Astrocyte (in vitro differentiated cells and primary cell): ENCODE measurements around the gene DHDH. TPM values are rescaled to one million over a fixed set of nuclear protein-coding genes. Genes with fewer than 3 reads are reported as not detected.
A peak's percentile ranks its signal among the peaks of the same experiment; 100 is the strongest.

ENCODE experiments used
- DNase-seq: peaks from one replicate; pipeline ENCODE4 v3.0.0-alpha.2; 2010; ENCODE audit warnings: low read depth
- FAIRE-seq: peaks from 2 replicates; lab custom pipeline; 2011; peaks lifted over from hg19 to GRCh38; lab: Jason Lieb, UNC
- H2AFZ ChIP-seq: 2 replicates; pipeline ENCODE4 v1.6.0; 2012; ENCODE audit warnings: low read depth, low read length, inconsistent platforms
- H3K27ac ChIP-seq: 2 replicates; pipeline ENCODE4 v1.5.1; 2011; ENCODE audit warnings: low read depth, low read length, inconsistent platforms
- H3K27me3 ChIP-seq: 2 replicates; pipeline ENCODE4 v1.6.0; 2011; ENCODE audit warnings: low read length, inconsistent platforms; ENCODE audit not compliant: insufficient read depth
- H3K36me3 ChIP-seq: 2 replicates; pipeline ENCODE4 v1.5.1; 2011; ENCODE audit warnings: low read length, inconsistent platforms; ENCODE audit not compliant: insufficient read depth
- H3K4me1 ChIP-seq: 2 replicates; pipeline ENCODE4 v1.5.1; 2011; ENCODE audit warnings: low read length, inconsistent platforms; ENCODE audit not compliant: insufficient read depth
- H3K4me2 ChIP-seq: 2 replicates; pipeline ENCODE4 v1.6.0; 2012; ENCODE audit warnings: low read length, inconsistent platforms
- H3K4me3 ChIP-seq: 2 replicates; pipeline ENCODE4 v1.5.1; 2011; ENCODE audit warnings: low read depth, mild to moderate bottlenecking, low read length, inconsistent platforms; ENCODE audit not compliant: insufficient read depth
- H3K79me2 ChIP-seq: 2 replicates; pipeline ENCODE4 v1.6.0; 2012; ENCODE audit warnings: mild to moderate bottlenecking, low read length, inconsistent platforms; ENCODE audit not compliant: insufficient read depth
- H3K9ac ChIP-seq: 2 replicates; pipeline ENCODE4 v1.6.0; 2012; ENCODE audit warnings: mild to moderate bottlenecking, low read length, inconsistent platforms
- H3K9me3 ChIP-seq: 2 replicates; pipeline ENCODE4 v1.5.1; 2012; ENCODE audit warnings: low read depth, mild to moderate bottlenecking, low read length, inconsistent platforms; ENCODE audit not compliant: insufficient read depth
- H4K20me1 ChIP-seq: 2 replicates; pipeline ENCODE4 v1.6.0; 2012; ENCODE audit warnings: low read length, inconsistent platforms; ENCODE audit not compliant: insufficient read depth
- H3K27ac Mint-ChIP-seq: one replicate; pipeline ENCODE4 v1.8.0; 2021; ENCODE audit warnings: mild to moderate bottlenecking, mixed read lengths; ENCODE audit not compliant: unreplicated experiment
- H3K27me3 Mint-ChIP-seq: one replicate; pipeline ENCODE4 v1.8.0; 2021; ENCODE audit warnings: low read depth, mixed read lengths; ENCODE audit not compliant: unreplicated experiment
- H3K36me3 Mint-ChIP-seq: one replicate; pipeline ENCODE4 v1.8.0; 2021; ENCODE audit warnings: low read depth, mixed read lengths; ENCODE audit not compliant: unreplicated experiment
- H3K4me1 Mint-ChIP-seq: one replicate; pipeline ENCODE4 v1.8.0; 2021; ENCODE audit warnings: low read depth, mixed read lengths; ENCODE audit not compliant: unreplicated experiment
- H3K4me3 Mint-ChIP-seq: one replicate; pipeline ENCODE4 v1.8.0; 2021; ENCODE audit warnings: mild to moderate bottlenecking, moderate library complexity, mixed read lengths; ENCODE audit not compliant: unreplicated experiment
- H3K9me3 Mint-ChIP-seq: one replicate; pipeline ENCODE4 v1.8.0; 2021; ENCODE audit warnings: mild to moderate bottlenecking, mixed read lengths; ENCODE audit not compliant: unreplicated experiment
- CTCF ChIP-seq: IDR thresholded peaks from 2 replicates; pipeline ENCODE4 v1.5.1; 2011; ENCODE audit warnings: low read depth, mild to moderate bottlenecking, inconsistent platforms, low read length, moderate library complexity; ENCODE audit not compliant: insufficient read depth
- EZH2 ChIP-seq: IDR thresholded peaks from 2 replicates; pipeline ENCODE4 v1.6.1; 2012; ENCODE audit warnings: mild to moderate bottlenecking, low read length, inconsistent platforms; ENCODE audit not compliant: insufficient read depth
- total RNA-seq: library from RNA; stranded (reverse); gene quantifications from 2 replicates; pipeline ENCODE4 v1.2.1, GENCODE V29; 2021

The DHDH gene
- total RNA-seq, 1 donor from 2014 or later, result 0.45 TPM

DNA sequence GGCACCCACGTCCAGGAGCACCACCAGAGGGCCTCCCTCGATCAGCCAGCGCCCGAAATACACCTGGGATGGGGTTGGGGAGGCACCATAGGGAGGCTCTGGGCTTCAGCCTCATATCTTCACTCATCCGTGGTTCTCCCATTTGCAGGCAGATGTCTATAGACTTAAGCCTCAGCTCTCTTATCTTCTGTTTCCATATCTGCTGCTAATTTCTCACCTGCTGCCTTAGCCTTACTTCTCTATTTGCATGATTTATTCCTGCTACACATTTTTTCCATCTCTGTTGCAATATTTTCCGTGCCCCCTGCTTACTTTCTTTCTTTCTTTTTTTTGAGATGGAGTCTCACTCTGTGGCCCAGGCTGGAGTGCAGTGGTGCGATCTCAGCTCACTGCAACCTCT, 53.8 kb downstream of the DHDH start:
- H3K27me3 Mint-ChIP-seq, result no peaks in the 10 kb centered on the region
- peaks cover 27% of the 10 kb centered on the region for H4K20me1 ChIP-seq
- no peak for FAIRE-seq
- no peak overlapping the region for H3K9ac ChIP-seq
- H3K9me3 ChIP-seq, result no peaks in the 10 kb centered on the region
- peaks cover 13% of the 10 kb centered on the region for H3K4me1 ChIP-seq
- H3K27ac Mint-ChIP-seq, result no peak overlapping the region
- peaks cover 23% of the 10 kb centered on the region for H3K79me2 ChIP-seq
- no peak overlapping the region for H3K4me3 ChIP-seq
- peaks cover 14% of the 10 kb centered on the region for H3K4me1 Mint-ChIP-seq
- H3K36me3 ChIP-seq, result peaks cover 14% of the 10 kb centered on the region
- no peak overlapping the region for H2AFZ ChIP-seq
- H3K4me3 Mint-ChIP-seq, result peak overlapping the region; percentile 70
- H3K9me3 Mint-ChIP-seq, result peaks cover 2% of the 10 kb centered on the region
- H3K4me2 ChIP-seq, result no peak overlapping the region
- no peaks in the 10 kb centered on the region for H3K27me3 ChIP-seq
- TF ChIP-seq CTCF, result no peak
- no peak for TF ChIP-seq EZH2
- peaks cover 18% of the 10 kb centered on the region for H3K36me3 Mint-ChIP-seq
- H3K27ac ChIP-seq, result no peak overlapping the region
- DNase-seq, result no peak

DNA sequence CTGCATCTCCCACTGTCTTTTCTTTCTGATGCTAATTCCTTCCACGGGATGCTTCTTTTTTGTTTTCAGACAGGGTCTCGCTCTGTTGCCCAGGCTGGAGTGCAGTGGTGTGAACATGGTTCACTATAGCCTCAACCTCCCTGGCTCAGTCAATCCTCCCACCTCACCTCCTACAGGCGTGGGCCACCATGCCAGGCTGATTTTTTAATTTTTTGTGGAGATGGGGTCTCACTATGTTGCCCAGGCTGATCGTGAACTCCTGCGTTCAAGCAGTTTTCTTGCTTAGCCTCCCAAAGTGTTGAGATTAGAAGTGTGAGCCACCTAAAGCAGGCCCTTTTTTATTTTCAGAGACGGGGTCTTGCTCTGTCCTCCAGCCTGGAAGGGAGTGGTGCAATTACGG, 54.8 kb downstream of the DHDH start:
- Histone ChIP-seq H3K79me2 (peaks cover 31% of the 10 kb centered on the region), H3K27me3 (no peaks in the 10 kb centered on the region), H3K4me3 (no peak overlapping the region), H3K4me2 (no peak overlapping the region), H3K9ac (no peak overlapping the region), H4K20me1 (peaks cover 27% of the 10 kb centered on the region), H3K36me3 (peaks cover 9% of the 10 kb centered on the region), H2AFZ (no peak overlapping the region), H3K27ac (no peak overlapping the region), H3K4me1 (peaks cover 13% of the 10 kb centered on the region), H3K9me3 (no peaks in the 10 kb centered on the region)
- H3K27ac Mint-ChIP-seq, result no peak overlapping the region
- no peak for FAIRE-seq
- peaks cover 14% of the 10 kb centered on the region for H3K4me1 Mint-ChIP-seq
- peaks cover 15% of the 10 kb centered on the region for H3K36me3 Mint-ChIP-seq
- H3K9me3 Mint-ChIP-seq, result peaks cover 2% of the 10 kb centered on the region
- DNase-seq, result no peak
- H3K27me3 Mint-ChIP-seq, result no peaks in the 10 kb centered on the region
- no peak for TF ChIP-seq CTCF
- no peak for TF ChIP-seq EZH2
- H3K4me3 Mint-ChIP-seq, result no peak overlapping the region

DNA sequence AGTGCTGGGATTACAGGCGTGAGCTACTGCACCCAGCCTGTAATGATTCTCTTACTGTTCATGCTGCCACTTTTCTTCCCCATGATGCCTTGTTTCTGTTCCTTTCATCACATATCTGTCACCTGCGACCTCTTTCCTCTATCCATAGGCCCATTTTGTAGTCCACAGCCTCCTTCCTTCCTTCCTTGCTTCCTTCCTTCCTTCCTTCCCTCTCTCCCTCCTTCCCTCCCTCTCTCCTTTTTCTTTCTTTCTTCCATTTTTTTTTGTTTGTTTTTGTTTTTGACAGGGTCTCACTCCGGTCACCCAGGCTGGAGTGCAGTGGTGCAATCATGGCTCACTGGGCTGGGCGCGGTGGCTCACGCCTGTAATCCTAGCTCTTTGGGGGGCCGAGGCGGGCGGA, 55.4 kb downstream of the DHDH start:
- Histone ChIP-seq H3K9me3 (no peaks in the 10 kb centered on the region), H3K27ac (no peak overlapping the region), H3K27me3 (no peaks in the 10 kb centered on the region), H4K20me1 (peaks cover 27% of the 10 kb centered on the region), H3K9ac (no peak overlapping the region), H3K4me2 (no peak overlapping the region), H3K4me3 (no peak overlapping the region), H3K36me3 (peaks cover 9% of the 10 kb centered on the region), H2AFZ (no peak overlapping the region), H3K79me2 (peaks cover 33% of the 10 kb centered on the region), H3K4me1 (peaks cover 13% of the 10 kb centered on the region)
- FAIRE-seq (no peak), DNase-seq (no peak)
- TF ChIP-seq EZH2 (no peak), CTCF (no peak)
- no peak overlapping the region for H3K27ac Mint-ChIP-seq
- H3K36me3 Mint-ChIP-seq, result peaks cover 15% of the 10 kb centered on the region
- H3K9me3 Mint-ChIP-seq, result peaks cover 2% of the 10 kb centered on the region
- peaks cover 14% of the 10 kb centered on the region for H3K4me1 Mint-ChIP-seq
- H3K4me3 Mint-ChIP-seq, result no peak overlapping the region
- H3K27me3 Mint-ChIP-seq, result no peaks in the 10 kb centered on the region
